Measurements from ENCODE around the gene PLEKHA6. TPM values are rescaled to one million over a fixed set of nuclear protein-coding genes. Genes with fewer than 3 reads are reported as not detected.

The PLEKHA6 gene
- total and polyA plus RNA-seq, 2 donors (not counting 1 experiment from before 2014, with no cell fraction given): 0.31 to 0.47 TPM

DNA sequence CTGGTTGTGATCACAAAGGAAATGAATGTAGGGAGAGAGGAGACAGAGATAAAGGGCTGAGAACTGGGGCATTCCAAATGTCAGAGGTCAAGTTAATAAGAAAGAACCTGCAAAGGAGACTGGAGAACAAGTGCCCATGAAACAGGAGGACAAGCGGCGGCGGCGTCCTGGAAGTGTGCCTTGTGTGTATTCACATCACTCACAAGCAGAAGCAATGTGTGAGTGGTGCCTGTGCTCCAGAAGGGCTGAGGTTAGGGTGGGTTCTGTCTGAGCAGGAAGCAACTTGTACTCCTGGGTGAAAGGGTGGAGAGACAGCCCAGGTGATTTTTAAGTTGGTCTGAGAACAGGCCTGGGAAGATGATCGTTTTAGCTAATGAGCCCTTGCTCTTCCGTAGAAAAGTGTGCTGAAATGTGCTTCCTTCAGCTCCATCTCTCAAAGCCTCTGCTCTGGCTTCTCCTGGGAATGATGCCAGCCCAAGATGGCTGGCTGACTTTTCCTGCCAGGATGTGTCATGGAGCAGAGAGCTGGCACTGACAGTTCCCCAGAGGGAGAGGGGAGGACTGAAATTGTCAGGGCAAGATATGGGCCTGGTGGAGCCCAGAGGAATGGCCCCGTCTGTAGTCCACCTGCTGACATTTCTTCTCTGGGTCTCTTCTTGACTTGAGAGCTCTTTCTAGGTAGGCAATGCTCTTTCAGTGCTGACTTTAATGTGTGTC lies 25.1 kb upstream of the PLEKHA6 start:
- 92% methylated on average over 7 of the region's 7 CpGs for WGBS (ENCODE audit: insufficient coverage)
- Histone ChIP-seq H4K20me1 (ENCODE audit: control insufficient read depth, insufficient read depth, low read length, poor library complexity, severe bottlenecking) (no peaks in the 10 kb centered on the region), H3K27me3 (replicated peaks in 1 of 4; ENCODE audit: control extremely low read depth in 1 of 4, control insufficient read depth in 3 of 4, insufficient read depth in 4 of 4, low read length in 3 of 4) (peaks cover 0 to 3% (median 0%) of the 10 kb centered on the region in 4 experiments), H2AFZ (ENCODE audit: insufficient read depth, low read depth, low read length, poor library complexity, severe bottlenecking) (no peak overlapping the region), H3K4me2 (replicated peaks; ENCODE audit: low read depth, low read length, poor library complexity, severe bottlenecking) (no peak overlapping the region), H3K36me3 (replicated peaks in 1 of 2; ENCODE audit: control extremely low read depth in 1 of 2, control insufficient read depth in 1 of 2, extremely low read depth in 1 of 2, insufficient read depth in 2 of 2, low read length in 1 of 2) (no peaks in the 10 kb centered on the region), H3K27ac (ENCODE audit: low read length in 2 of 2) (no peak overlapping the region), H3K9ac (ENCODE audit: low read length) (no peak overlapping the region), H3K4me3 (ENCODE audit: control extremely low read depth in 1 of 5, extremely low read depth in 1 of 5, insufficient read depth in 1 of 5, low read depth in 2 of 5, low read length in 4 of 5) (no peak overlapping the region), H3K79me2 (ENCODE audit: control insufficient read depth, insufficient read depth, low read length) (no peaks in the 10 kb centered on the region), H3K4me1 (ENCODE audit: control insufficient read depth in 2 of 2, insufficient read depth in 2 of 2, low read length in 2 of 2) (peaks cover 0 to 8% of the 10 kb centered on the region in 2 donors), H3K9me3 (ENCODE audit: control extremely low read depth in 1 of 3, control insufficient read depth in 2 of 3, insufficient read depth in 1 of 3, low read length in 2 of 3) (no peaks in the 10 kb centered on the region)
- TF ChIP-seq EZH2 (IDR thresholded peaks at IDR 0.05; ENCODE audit: borderline replicate concordance, insufficient read depth, low read depth, low read length, poor library complexity, severe bottlenecking): no peak
- TF ChIP-seq, protein P1, sequence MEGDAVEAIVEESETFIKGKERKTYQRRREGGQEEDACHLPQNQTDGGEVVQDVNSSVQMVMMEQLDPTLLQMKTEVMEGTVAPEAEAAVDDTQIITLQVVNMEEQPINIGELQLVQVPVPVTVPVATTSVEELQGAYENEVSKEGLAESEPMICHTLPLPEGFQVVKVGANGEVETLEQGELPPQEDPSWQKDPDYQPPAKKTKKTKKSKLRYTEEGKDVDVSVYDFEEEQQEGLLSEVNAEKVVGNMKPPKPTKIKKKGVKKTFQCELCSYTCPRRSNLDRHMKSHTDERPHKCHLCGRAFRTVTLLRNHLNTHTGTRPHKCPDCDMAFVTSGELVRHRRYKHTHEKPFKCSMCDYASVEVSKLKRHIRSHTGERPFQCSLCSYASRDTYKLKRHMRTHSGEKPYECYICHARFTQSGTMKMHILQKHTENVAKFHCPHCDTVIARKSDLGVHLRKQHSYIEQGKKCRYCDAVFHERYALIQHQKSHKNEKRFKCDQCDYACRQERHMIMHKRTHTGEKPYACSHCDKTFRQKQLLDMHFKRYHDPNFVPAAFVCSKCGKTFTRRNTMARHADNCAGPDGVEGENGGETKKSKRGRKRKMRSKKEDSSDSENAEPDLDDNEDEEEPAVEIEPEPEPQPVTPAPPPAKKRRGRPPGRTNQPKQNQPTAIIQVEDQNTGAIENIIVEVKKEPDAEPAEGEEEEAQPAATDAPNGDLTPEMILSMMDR (IDR thresholded peaks at IDR 0.05): no peak
- Mint-ChIP-seq H3K27ac (no peak overlapping the region), H3K4me1 (peaks cover 3% of the 10 kb centered on the region), H3K9me3 (ENCODE audit: insufficient read depth) (no peaks in the 10 kb centered on the region), H3K4me3 (no peak overlapping the region), H3K27me3 (peaks cover 3% of the 10 kb centered on the region)
- ChIA-PET CTCF (interaction anchor here (2.8 kb wide), 1 partner anchor 14 kb away, joined by 14 read pairs; no protein-coding TSS in a partner anchor), POLR2A (no interaction called here)
- DNase-seq (no peak), ATAC-seq (ENCODE audit: low read depth) (no peak)
- intact Hi-C loops (cut with micrococcal nuclease): no loop called here

DNA sequence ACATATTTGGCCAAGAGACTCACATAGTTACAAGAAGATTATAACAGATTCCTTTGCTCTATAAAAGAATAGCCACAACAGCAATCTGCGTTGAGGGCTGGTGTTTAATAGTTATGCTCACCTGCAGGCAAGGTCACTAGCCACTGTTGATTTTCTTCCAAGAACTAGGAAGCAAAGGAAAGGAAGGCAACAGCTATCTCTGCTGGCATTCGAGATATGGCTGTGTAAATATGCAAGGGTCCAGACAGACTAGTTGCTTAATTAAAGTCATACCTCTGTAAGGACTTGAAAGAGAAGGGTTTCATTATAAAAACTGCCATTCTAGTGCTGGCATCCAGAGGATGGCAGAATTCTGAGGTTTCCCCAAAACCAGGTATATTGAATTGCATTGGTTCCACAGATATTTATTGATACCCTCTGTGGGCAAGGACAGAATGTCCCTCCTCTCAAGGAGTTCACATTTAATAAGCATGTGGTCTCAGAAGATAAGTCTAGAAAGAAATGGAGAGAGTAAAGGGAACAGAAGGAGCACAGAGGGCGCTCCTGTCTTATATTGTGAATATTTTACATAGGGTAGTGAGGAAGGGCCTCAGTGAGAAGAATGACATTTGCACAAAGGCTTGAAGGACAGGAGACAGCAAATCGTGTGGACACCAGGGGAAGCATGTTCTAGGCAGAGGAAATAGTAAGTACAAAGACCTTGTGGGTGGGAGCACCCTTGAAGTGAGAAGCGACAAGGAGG lies 23.6 kb upstream of the PLEKHA6 start:
- intact Hi-C loops (cut with micrococcal nuclease): no loop called here
- no peaks in the 10 kb centered on the region for H3K36me3 ChIP-seq (replicated peaks in 1 of 2; ENCODE audit: control extremely low read depth in 1 of 2, control insufficient read depth in 1 of 2, extremely low read depth in 1 of 2, insufficient read depth in 2 of 2, low read length in 1 of 2)
- no peak overlapping the region for H3K4me3 ChIP-seq (ENCODE audit: control extremely low read depth in 1 of 5, extremely low read depth in 1 of 5, insufficient read depth in 1 of 5, low read depth in 2 of 5, low read length in 4 of 5)
- H3K9ac ChIP-seq (ENCODE audit: low read length): no peak overlapping the region
- H4K20me1 ChIP-seq (ENCODE audit: control insufficient read depth, insufficient read depth, low read length, poor library complexity, severe bottlenecking): no peaks in the 10 kb centered on the region
- H3K4me1 ChIP-seq (ENCODE audit: control insufficient read depth in 2 of 2, insufficient read depth in 2 of 2, low read length in 2 of 2): peaks cover 3 to 11% of the 10 kb centered on the region in 2 donors
- ChIA-PET CTCF (interaction anchor here (3.2 kb wide), 1 partner anchor 20 kb away, joined by 11 read pairs; no protein-coding TSS in a partner anchor), POLR2A (no interaction called here)
- no peak overlapping the region for H2AFZ ChIP-seq (ENCODE audit: insufficient read depth, low read depth, low read length, poor library complexity, severe bottlenecking)
- Mint-ChIP-seq H3K4me3 (no peak overlapping the region), H3K9me3 (ENCODE audit: insufficient read depth) (no peaks in the 10 kb centered on the region), H3K4me1 (peaks cover 6% of the 10 kb centered on the region), H3K27me3 (peaks cover 12% of the 10 kb centered on the region), H3K27ac (no peak overlapping the region)
- H3K79me2 ChIP-seq (ENCODE audit: control insufficient read depth, insufficient read depth, low read length): no peaks in the 10 kb centered on the region
- no peak overlapping the region for H3K4me2 ChIP-seq (replicated peaks; ENCODE audit: low read depth, low read length, poor library complexity, severe bottlenecking)
- H3K27me3 ChIP-seq (replicated peaks in 1 of 4; ENCODE audit: control extremely low read depth in 1 of 4, control insufficient read depth in 3 of 4, insufficient read depth in 4 of 4, low read length in 3 of 4): peaks cover 0 to 10% (median under 1%) of the 10 kb centered on the region in 4 experiments
- WGBS (ENCODE audit: insufficient coverage): 83% methylated on average over 4 of the region's 5 CpGs
- no peak for TF ChIP-seq EZH2 (IDR thresholded peaks at IDR 0.05; ENCODE audit: borderline replicate concordance, insufficient read depth, low read depth, low read length, poor library complexity, severe bottlenecking)
- TF ChIP-seq, protein P1 (IDR thresholded peaks at IDR 0.05): no peak
- no peaks in the 10 kb centered on the region for H3K9me3 ChIP-seq (ENCODE audit: control extremely low read depth in 1 of 3, control insufficient read depth in 2 of 3, insufficient read depth in 1 of 3, low read length in 2 of 3)
- DNase-seq: no peak
- ATAC-seq (ENCODE audit: low read depth): no peak
- H3K27ac ChIP-seq (ENCODE audit: low read length in 2 of 2): no peak overlapping the region
